GM19467 (cell line): ENCODE measurements around the gene KSR1.

Source experiments
- ATAC-seq: cut with Tn5 transposase; IDR thresholded peaks from one replicate; pipeline ENCODE4 v1.9.1; 2021; ENCODE audit warnings: mild to moderate bottlenecking, moderate library complexity; ENCODE audit not compliant: unreplicated experiment

Gene KSR1

GRCh38 chr17:27581016-27581415, 124.8 kb downstream of the KSR1 start:
- no peak for ATAC-seq

DNA sequence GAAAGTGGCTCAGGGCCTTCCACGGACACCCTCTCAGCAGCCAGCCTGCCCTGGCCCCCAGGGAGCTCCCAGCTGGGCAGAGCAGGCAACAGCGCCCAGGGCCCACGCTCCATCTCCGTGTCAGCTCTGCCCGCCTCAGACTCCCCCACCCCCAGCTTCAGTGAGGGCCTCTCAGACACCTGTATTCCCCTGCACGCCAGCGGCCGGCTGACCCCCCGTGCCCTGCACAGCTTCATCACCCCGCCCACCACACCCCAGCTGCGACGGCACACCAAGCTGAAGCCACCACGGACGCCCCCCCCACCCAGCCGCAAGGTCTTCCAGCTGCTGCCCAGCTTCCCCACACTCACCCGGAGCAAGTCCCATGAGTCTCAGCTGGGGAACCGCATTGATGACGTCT, 126.4 kb downstream of the KSR1 start:
- ATAC-seq: no peak

GRCh38 chr17:27585153-27585681, 129.0 kb downstream of the KSR1 start:
- no peak for ATAC-seq

- ATAC-seq: no peak
Observed at GRCh38 chr17:27585792-27586191, 129.5 kb downstream of the KSR1 start.

GRCh38 chr17:27586203-27586721, 130.0 kb downstream of the KSR1 start:
- ATAC-seq: no peak

- no peak for ATAC-seq
Observed at GRCh38 chr17:27588354-27588753, 132.1 kb downstream of the KSR1 start.

GRCh38 chr17:27590864-27591263, 134.6 kb downstream of the KSR1 start:
- ATAC-seq: no peak

GRCh38 chr17:27591986-27592385, 135.7 kb downstream of the KSR1 start:
- no peak for ATAC-seq

GRCh38 chr17:27593232-27593856, 137.1 kb downstream of the KSR1 start:
- ATAC-seq: no peak

- ATAC-seq: no peak
Observed at GRCh38 chr17:27593857-27594255, 137.6 kb downstream of the KSR1 start.

DNA sequence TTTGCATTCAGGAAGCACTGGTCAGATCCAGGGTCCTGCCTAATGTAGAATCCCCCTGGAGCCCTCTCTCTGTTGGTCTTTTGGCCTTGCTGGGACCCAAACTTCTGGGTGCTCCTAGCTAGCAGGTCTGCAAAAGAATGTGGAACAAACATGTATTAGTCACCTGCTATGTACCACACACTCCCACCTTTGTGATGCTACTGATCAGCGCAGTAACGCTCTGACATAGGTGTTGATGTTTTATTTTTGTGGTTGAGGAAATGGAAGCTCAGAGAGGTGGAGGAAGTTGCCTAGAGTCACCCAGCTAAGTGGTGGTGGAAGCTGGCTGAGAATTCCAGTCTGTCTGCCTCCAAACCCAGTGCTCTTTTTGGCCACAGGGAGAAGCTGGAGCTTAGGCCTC, 139.0 kb downstream of the KSR1 start:
- ATAC-seq: no peak

- ATAC-seq: no peak
Observed at GRCh38 chr17:27596096-27596495, 139.8 kb downstream of the KSR1 start.

GRCh38 chr17:27596566-27597187, 140.4 kb downstream of the KSR1 start:
- no peak for ATAC-seq

DNA sequence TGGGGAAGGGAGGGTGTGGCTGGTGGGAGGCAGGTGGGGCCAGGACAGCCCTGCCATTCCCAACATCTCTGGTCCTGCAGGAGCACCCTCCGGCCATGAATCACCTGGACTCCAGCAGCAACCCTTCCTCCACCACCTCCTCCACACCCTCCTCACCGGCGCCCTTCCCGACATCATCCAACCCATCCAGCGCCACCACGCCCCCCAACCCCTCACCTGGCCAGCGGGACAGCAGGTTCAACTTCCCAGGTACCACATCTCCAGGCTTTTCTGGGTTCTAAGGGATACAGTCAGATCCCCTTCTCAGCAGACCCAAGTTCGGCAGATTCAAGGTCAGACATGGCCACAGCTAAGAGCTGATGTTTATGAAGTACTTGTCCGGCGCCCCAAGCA, 140.9 kb downstream of the KSR1 start:
- ATAC-seq: no peak

GRCh38 chr17:27597783-27598320, 141.6 kb downstream of the KSR1 start:
- ATAC-seq: no peak

- ATAC-seq: no peak
Observed at GRCh38 chr17:27598337-27599050, 142.2 kb downstream of the KSR1 start.

GRCh38 chr17:27600471-27600870, 144.2 kb downstream of the KSR1 start:
- ATAC-seq: no peak

- ATAC-seq: no peak
Observed at GRCh38 chr17:27601069-27601974, 145.1 kb downstream of the KSR1 start.

DNA sequence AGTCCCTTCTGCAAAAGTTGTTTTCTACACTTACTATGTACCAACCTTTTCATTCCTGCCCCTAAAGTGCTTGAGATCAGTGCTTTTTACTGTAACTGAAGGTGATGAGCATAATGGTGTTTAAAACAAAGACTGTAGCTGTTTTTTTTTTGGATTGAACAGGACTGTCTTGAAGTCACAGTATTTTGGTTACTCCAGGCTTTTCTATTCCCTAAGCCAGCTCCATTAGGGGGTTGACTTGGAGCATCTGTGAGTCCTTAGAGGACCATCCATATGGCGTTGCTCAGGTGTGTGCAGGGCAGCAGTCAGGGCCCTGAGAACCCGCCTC, 145.7 kb downstream of the KSR1 start:
- no peak for ATAC-seq

- ATAC-seq: no peak
Observed at GRCh38 chr17:27602721-27603420, 146.6 kb downstream of the KSR1 start.
